H9 (cell line): ENCODE measurements around the gene RILP. TPM values are rescaled to one million over a fixed set of nuclear protein-coding genes. Genes with fewer than 3 reads are reported as not detected.

ENCODE experiments used
- DNase-seq: peaks from one replicate; pipeline ENCODE4 v3.0.0-alpha.2; 2017
- H2AFZ ChIP-seq: one replicate; pipeline ENCODE4 v1.6.1; 2013; ENCODE audit warnings: mild to moderate bottlenecking, low read length, control low read depth, moderate library complexity
- H2AK5ac ChIP-seq: 2 replicates; pipeline ENCODE4 v1.6.1; 2013; ENCODE audit warnings: low read length, control low read depth, mixed read lengths; ENCODE audit not compliant: insufficient read length
- H2BK120ac ChIP-seq: one replicate; pipeline ENCODE4 v1.6.1; 2013; ENCODE audit warnings: low read depth, mild to moderate bottlenecking, low read length, control low read depth, inconsistent platforms; ENCODE audit not compliant: poor library complexity, severe bottlenecking
- H2BK12ac ChIP-seq: 2 replicates; pipeline ENCODE4 v1.6.1; 2013; ENCODE audit warnings: low read length, control low read depth, mixed read lengths, low read depth; ENCODE audit not compliant: insufficient read length
- H2BK15ac ChIP-seq: 2 replicates; pipeline ENCODE4 v1.6.1; 2013; ENCODE audit warnings: low read depth, low read length, control low read depth
- H2BK20ac ChIP-seq: one replicate; pipeline ENCODE4 v1.6.1; 2013; ENCODE audit warnings: low read depth, mild to moderate bottlenecking, low read length, control low read depth, inconsistent platforms; ENCODE audit not compliant: poor library complexity, severe bottlenecking
- H2BK5ac ChIP-seq: 2 replicates; pipeline ENCODE4 v1.6.1; 2013; ENCODE audit warnings: low read length, control low read depth, mixed read lengths; ENCODE audit not compliant: insufficient read length
- H3K14ac ChIP-seq: 2 replicates; pipeline ENCODE4 v1.6.1; 2013; ENCODE audit warnings: low read length, control low read depth; ENCODE audit not compliant: insufficient read depth
- H3K18ac ChIP-seq: 2 replicates; pipeline ENCODE4 v1.6.1; 2013; ENCODE audit warnings: low read depth, mild to moderate bottlenecking, mixed read lengths, low read length, control low read depth; ENCODE audit not compliant: insufficient read length
- H3K23ac ChIP-seq: 2 replicates; pipeline ENCODE4 v1.6.1; 2013; ENCODE audit warnings: low read length, control low read depth, mixed read lengths, low read depth; ENCODE audit not compliant: insufficient read length
- H3K23me2 ChIP-seq: 2 replicates; pipeline ENCODE4 v1.6.1; 2013; ENCODE audit warnings: low read depth, mild to moderate bottlenecking, mixed read lengths, low read length, control low read depth; ENCODE audit not compliant: insufficient read length, poor library complexity, severe bottlenecking
- H3K27ac ChIP-seq: 2 replicates; pipeline ENCODE4 v1.5.1; 2013; ENCODE audit warnings: low read length, control low read depth, mixed read lengths, low read depth; ENCODE audit not compliant: insufficient read length
- H3K27me3 ChIP-seq: 2 replicates; pipeline ENCODE4 v1.6.1; 2013; ENCODE audit warnings: low read length, control low read depth, inconsistent platforms; ENCODE audit not compliant: insufficient read depth
- H3K4ac ChIP-seq: 2 replicates; pipeline ENCODE4 v1.6.1; 2013; ENCODE audit warnings: low read depth, mild to moderate bottlenecking, control low read depth, inconsistent platforms, low read length, moderate library complexity
- H3K4me1 ChIP-seq: 2 replicates; pipeline ENCODE4 v1.6.1; 2013; ENCODE audit warnings: low read length, control low read depth, inconsistent platforms; ENCODE audit not compliant: insufficient read depth
- H3K4me2 ChIP-seq: 2 replicates; pipeline ENCODE4 v1.6.1; 2013; ENCODE audit warnings: low read length, control low read depth, mixed read lengths; ENCODE audit not compliant: insufficient read length, insufficient read depth
- H3K56ac ChIP-seq: 2 replicates; pipeline ENCODE4 v1.6.1; 2013; ENCODE audit warnings: low read depth, mild to moderate bottlenecking, mixed read lengths, low read length, control low read depth; ENCODE audit not compliant: insufficient read length
- H3K79me1 ChIP-seq: 2 replicates; pipeline ENCODE4 v1.6.1; 2013; ENCODE audit warnings: low read depth, mild to moderate bottlenecking, moderate library complexity, low read length, control low read depth, inconsistent platforms; ENCODE audit not compliant: insufficient read depth, poor library complexity, severe bottlenecking
- H3K79me2 ChIP-seq: 2 replicates; pipeline ENCODE4 v1.6.1; 2013; ENCODE audit warnings: low read length, control low read depth, inconsistent platforms; ENCODE audit not compliant: insufficient read depth
- H3K9ac ChIP-seq: 2 replicates; pipeline ENCODE4 v1.6.1; 2013; ENCODE audit warnings: low read length, control low read depth, mixed read lengths; ENCODE audit not compliant: insufficient read length; ENCODE audit errors: extremely low read depth
- H3K9me3 ChIP-seq: one replicate; pipeline ENCODE4 v1.6.1; 2013; ENCODE audit warnings: low read depth, low read length, inconsistent platforms; ENCODE audit not compliant: control insufficient read depth
- H3T11ph ChIP-seq: one replicate; pipeline ENCODE4 v1.6.1; 2013; ENCODE audit warnings: mild to moderate bottlenecking, low read length, control low read depth, inconsistent platforms
- H4K20me1 ChIP-seq: one replicate; pipeline ENCODE4 v1.6.1; 2013; ENCODE audit not compliant: control insufficient read depth, insufficient read length, insufficient read depth
- H4K5ac ChIP-seq: 2 replicates; pipeline ENCODE4 v1.6.1; 2013; ENCODE audit warnings: low read depth, mild to moderate bottlenecking, mixed read lengths, low read length, control low read depth; ENCODE audit not compliant: insufficient read length
- H4K8ac ChIP-seq: replicated peaks from 2 replicates; pipeline ENCODE4 v1.6.1; 2013; ENCODE audit warnings: low read length, control low read depth, mixed read lengths, low read depth; ENCODE audit not compliant: insufficient read length
- H4K91ac ChIP-seq: 2 replicates; pipeline ENCODE4 v1.6.1; 2013; ENCODE audit warnings: low read depth, mild to moderate bottlenecking, moderate library complexity, mixed read lengths, low read length, control low read depth; ENCODE audit not compliant: insufficient read length
- H3K27ac Mint-ChIP-seq, 3 experiments: 2 replicates in 2 of 3; 3 replicates in 1 of 3; pipeline ENCODE4 v1.8.0; 2020 to 2021; ENCODE audit warnings: mixed read lengths in 3 of 3, mild to moderate bottlenecking in 1 of 3, moderate library complexity in 1 of 3
- H3K27me3 Mint-ChIP-seq: 2 replicates; pipeline ENCODE4 v1.8.0; 2021; ENCODE audit warnings: low read depth, mild to moderate bottlenecking, moderate library complexity, mixed read lengths
- H3K36me3 Mint-ChIP-seq, 3 experiments: 2 replicates in 2 of 3; 3 replicates in 1 of 3; pipeline ENCODE4 v1.8.0; 2020 to 2021; ENCODE audit warnings: low read depth in 3 of 3, mixed read lengths in 3 of 3; ENCODE audit not compliant: insufficient read depth in 1 of 3
- H3K4me1 Mint-ChIP-seq, 2 experiments: 2 replicates each; pipeline ENCODE4 v1.8.0; 2020; ENCODE audit warnings: mixed read lengths in 2 of 2
- H3K4me3 Mint-ChIP-seq, 2 experiments: 2 replicates in 1 of 2; 3 replicates in 1 of 2; pipeline ENCODE4 v1.8.0; 2020 to 2021; ENCODE audit warnings: mild to moderate bottlenecking in 2 of 2, mixed read lengths in 2 of 2, moderate library complexity in 1 of 2
- H3K9me3 Mint-ChIP-seq, 2 experiments: 2 replicates in 1 of 2; 3 replicates in 1 of 2; pipeline ENCODE4 v1.8.0; 2020; ENCODE audit warnings: mild to moderate bottlenecking in 2 of 2, mixed read lengths in 2 of 2, moderate library complexity in 1 of 2
- CTCF ChIP-seq: fragments of 200-600 bp; sonication (generic); conservative IDR thresholded peaks from 3 replicates; pipeline ENCODE4 v1.8.0; 2021; ENCODE audit warnings: antibody characterized with exemption, mild to moderate bottlenecking
- WGBS: extraction: QIAGEN DNeasy Blood & Tissue Kit; methylation state at CpG from one replicate; pipeline ENCODE4 v1.1.7; 2013; ENCODE audit warnings: missing lambda C conversion rate, low lambda C conversion rate, mixed read lengths; ENCODE audit not compliant: insufficient read length; ENCODE audit errors: extremely low coverage; 5-methylcytosine and 5-hydroxymethylcytosine counted together
- total RNA-seq: library from RNA; stranded (reverse); gene quantifications from 2 replicates; pipeline ENCODE4 v1.2.1, GENCODE V29; 2021

RILP gene
- total RNA-seq, 1 experiment from 2014 or later = 5.4 TPM

GRCh38 chr17:1693339-1693738 lies 43.7 kb upstream of the RILP start:
- WGBS = no CpG with 5 or more reads among the region's 7 CpGs
- H3T11ph ChIP-seq = no peak overlapping the region
- H3K79me2 ChIP-seq = no peaks in the 10 kb centered on the region
- DNase-seq = no peak
- Mint-ChIP-seq H3K36me3 (peaks cover 4 to 9% (median 5%) of the 10 kb centered on the region in 3 experiments; a peak in 6 of 7 replicates), H3K9me3 (peaks cover 22 to 28% of the 10 kb centered on the region in 2 experiments), H3K27ac (no peak overlapping the region), H3K4me3 (no peak overlapping the region; a peak in 1 of 5 replicates), H3K4me1 (no peaks in the 10 kb centered on the region), H3K27me3 (peaks cover 2% of the 10 kb centered on the region)
- no peaks in the 10 kb centered on the region for H3K23me2 ChIP-seq
- H3K27me3 ChIP-seq = no peaks in the 10 kb centered on the region
- H3K23ac ChIP-seq = no peak overlapping the region
- no peak overlapping the region for H2AFZ ChIP-seq
- H2BK120ac ChIP-seq = no peak overlapping the region
- H4K20me1 ChIP-seq = no peaks in the 10 kb centered on the region
- H2BK5ac ChIP-seq = no peak overlapping the region
- no peak overlapping the region for H3K4ac ChIP-seq
- no peak overlapping the region for H3K14ac ChIP-seq
- H2AK5ac ChIP-seq = no peak overlapping the region
- no peak overlapping the region for H3K27ac ChIP-seq
- no peak overlapping the region for H2BK12ac ChIP-seq
- H3K9ac ChIP-seq = no peak overlapping the region
- no peak overlapping the region for H3K56ac ChIP-seq
- H3K9me3 ChIP-seq = no peaks in the 10 kb centered on the region
- no peak for TF ChIP-seq CTCF
- no peak overlapping the region for H4K8ac ChIP-seq
- H3K79me1 ChIP-seq = no peaks in the 10 kb centered on the region
- H3K4me2 ChIP-seq = no peak overlapping the region
- no peak overlapping the region for H4K5ac ChIP-seq
- no peak overlapping the region for H2BK15ac ChIP-seq
- H3K18ac ChIP-seq = no peak overlapping the region
- no peaks in the 10 kb centered on the region for H3K4me1 ChIP-seq
- H2BK20ac ChIP-seq = no peak overlapping the region
- no peak overlapping the region for H4K91ac ChIP-seq
